HUES6 (cell line): ENCODE results near the gene RHBDL2.
"Not testable (repeated sequence)": the region's sequence is repeated elsewhere in the genome, so short reads cannot be mapped to it uniquely, and the experiment has no call there.

Source experiments
- H3K27ac ChIP-seq: 2 replicates; pipeline ENCODE4 v1.7.0; 2013; ENCODE audit warnings: low read depth, mild to moderate bottlenecking, low read length, inconsistent platforms
- H3K27me3 ChIP-seq: 2 replicates; pipeline ENCODE4 v1.6.1; 2013; ENCODE audit warnings: low read length; ENCODE audit not compliant: control insufficient read depth, insufficient read depth
- H3K36me3 ChIP-seq: 2 replicates; pipeline ENCODE4 v1.6.1; 2013; ENCODE audit warnings: low read length; ENCODE audit not compliant: control insufficient read depth, insufficient read depth
- H3K4me1 ChIP-seq: 2 replicates; pipeline ENCODE4 v1.6.1; 2013; ENCODE audit warnings: low read length; ENCODE audit not compliant: control insufficient read depth, insufficient read depth
- H3K4me3 ChIP-seq: 2 replicates; pipeline ENCODE4 v1.5.1; 2013; ENCODE audit warnings: low read depth, low read length
- H3K9ac ChIP-seq: one replicate; pipeline ENCODE4 v1.6.1; 2013; ENCODE audit warnings: mild to moderate bottlenecking, low read length
- H3K9me3 ChIP-seq: 2 replicates; pipeline ENCODE4 v1.6.1; 2013; ENCODE audit warnings: low read depth, low read length; ENCODE audit not compliant: control insufficient read depth, insufficient read depth

RHBDL2 gene, protein sequence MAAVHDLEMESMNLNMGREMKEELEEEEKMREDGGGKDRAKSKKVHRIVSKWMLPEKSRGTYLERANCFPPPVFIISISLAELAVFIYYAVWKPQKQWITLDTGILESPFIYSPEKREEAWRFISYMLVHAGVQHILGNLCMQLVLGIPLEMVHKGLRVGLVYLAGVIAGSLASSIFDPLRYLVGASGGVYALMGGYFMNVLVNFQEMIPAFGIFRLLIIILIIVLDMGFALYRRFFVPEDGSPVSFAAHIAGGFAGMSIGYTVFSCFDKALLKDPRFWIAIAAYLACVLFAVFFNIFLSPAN

DNA sequence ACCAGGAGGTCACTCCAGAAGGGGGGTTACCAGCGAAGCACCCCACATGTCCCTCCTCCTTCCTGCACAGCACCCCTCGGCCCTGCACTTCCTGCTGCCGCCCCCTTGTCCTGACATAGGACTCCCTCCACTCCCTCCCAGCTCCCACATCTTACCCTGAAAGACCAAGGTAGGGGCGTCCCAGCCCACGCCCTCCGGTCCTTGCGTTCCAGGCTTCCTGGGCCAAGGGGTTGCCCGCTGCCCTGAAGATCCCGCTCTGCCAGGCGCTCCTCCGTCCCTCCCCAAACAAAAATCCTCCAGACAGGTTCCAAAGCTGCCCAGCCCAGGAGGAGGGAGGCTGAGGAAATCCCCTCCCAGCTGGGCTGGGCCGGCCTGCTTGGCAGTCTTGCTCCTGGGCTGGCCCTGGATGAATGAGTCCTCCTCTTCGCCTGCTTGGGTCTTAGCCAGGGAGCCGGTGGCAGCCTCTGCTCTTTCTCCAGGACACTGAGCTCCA lies at the start of gene RHBDL2:
Gene RHBDL2 (minus strand): TSS at position 304 of the 493 bp plus-strand sequence. CDS start 22,618 bp downstream, outside the sequence.
- Histone ChIP-seq H3K27ac (no peak within 1 kb of the TSS), H3K36me3 (no peaks in the 10 kb centered on the region), H3K9ac (no peak within 1 kb of the TSS), H3K9me3 (no peaks in the 10 kb centered on the region), H3K27me3 (no peaks in the 10 kb centered on the region), H3K4me3 (no peak within 1 kb of the TSS), H3K4me1 (peaks cover 9% of the 10 kb centered on the region)

DNA sequence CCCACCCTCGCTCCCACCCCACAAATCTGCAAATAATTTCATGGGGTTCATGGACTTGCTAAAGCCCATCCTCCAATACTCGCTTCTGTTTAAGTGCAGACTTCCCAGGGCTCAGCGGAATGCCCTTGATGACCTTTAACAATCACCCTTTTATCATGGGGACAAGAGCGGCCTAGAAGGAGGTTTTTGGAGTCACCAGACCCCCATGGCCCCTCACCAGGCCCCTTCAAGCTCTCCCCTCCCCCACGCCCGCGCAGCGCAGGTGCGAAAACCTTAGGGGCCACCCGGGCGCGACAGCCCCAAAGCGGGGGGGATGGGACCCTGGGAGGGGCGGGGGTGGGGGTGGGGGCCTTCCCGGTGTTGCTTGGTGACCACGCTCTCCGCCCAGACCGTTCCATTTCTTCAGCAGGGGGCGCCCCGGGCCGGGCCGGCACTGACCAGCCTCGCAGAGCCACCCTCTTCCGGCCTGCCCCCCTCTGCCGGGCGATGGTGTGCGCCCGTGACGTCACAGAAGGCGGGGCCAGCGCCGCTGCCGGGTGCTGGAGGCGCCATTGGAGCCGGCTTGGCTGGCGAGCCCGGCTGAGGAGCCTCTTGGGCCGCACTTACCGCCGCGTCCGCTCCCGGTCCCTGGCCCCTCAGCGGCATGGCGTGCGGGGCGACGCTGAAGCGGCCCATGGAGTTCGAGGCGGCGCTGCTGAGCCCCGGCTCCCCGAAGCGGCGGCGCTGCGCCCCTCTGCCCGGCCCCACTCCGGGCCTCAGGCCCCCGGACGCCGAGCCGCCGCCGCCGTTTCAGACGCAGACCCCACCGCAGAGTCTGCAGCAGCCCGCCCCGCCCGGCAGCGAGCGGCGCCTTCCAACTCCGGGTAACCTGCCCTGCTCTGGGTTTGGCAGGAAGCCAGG lies 49.4 kb upstream of the RHBDL2 start, which contains the start of gene AKIRIN1:
Gene AKIRIN1 (plus strand): TSS at position 539 of the 900 bp plus-strand sequence. CDS start 105 bp downstream, at position 644.
- Histone ChIP-seq H3K4me3 (peak within 1 kb of the TSS; percentile 76), H3K9ac (peak within 1 kb of the TSS; percentile 99), H3K9me3 (no peaks in the 10 kb centered on the region), H3K4me1 (peaks cover 28% of the 10 kb centered on the region), H3K36me3 (peaks cover 39% of the 10 kb centered on the region), H3K27ac (peak within 1 kb of the TSS; percentile 99), H3K27me3 (no peaks in the 10 kb centered on the region)

DNA sequence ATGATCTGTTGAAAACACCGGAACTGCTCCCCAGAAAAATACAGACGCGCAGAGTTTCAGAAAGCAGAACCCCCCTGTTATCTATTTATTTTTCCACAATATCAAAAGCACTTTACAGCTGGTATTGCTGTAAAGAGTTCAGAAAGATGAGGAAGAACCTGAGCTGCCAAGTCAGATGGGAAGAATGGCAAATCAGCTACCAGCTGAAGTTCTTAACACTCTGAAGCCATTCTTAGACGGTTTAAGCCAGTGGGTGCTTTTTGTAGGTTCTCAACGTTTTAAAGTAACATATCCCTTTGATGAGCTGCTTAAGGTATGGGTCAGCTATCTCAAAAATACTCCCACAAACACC lies 48.7 kb upstream of the RHBDL2 start:
- H3K9me3 ChIP-seq = no peaks in the 10 kb centered on the region
- H3K4me1 ChIP-seq = peaks cover 34% of the 10 kb centered on the region
- H3K9ac ChIP-seq = peak overlapping the region; percentile 71
- H3K27me3 ChIP-seq = no peaks in the 10 kb centered on the region
- peak overlapping the region; percentile 99 for H3K27ac ChIP-seq
- H3K4me3 ChIP-seq = peak overlapping the region; percentile 76
- peaks cover 33% of the 10 kb centered on the region for H3K36me3 ChIP-seq

DNA sequence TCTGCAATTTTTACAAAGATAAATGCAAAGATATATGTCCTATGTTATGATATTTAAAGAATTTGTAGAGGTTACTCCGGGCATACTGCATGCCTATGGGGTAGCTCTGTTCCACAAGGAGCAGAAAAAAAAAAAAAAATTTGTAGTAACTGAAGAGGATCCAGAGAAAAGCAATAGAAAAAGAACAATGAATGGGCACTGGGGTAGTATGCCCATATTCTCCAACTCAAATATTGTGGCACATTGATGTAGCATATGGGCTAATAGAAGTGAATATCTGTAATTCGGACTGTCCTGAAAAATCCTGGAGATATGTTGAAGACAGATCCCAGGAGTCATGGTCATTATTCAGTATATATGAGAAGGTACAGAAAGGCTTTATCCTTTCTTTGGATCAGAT lies 48.3 kb upstream of the RHBDL2 start:
- Histone ChIP-seq H3K27ac (peak overlapping the region; percentile 99), H3K4me3 (peak overlapping the region; percentile 76), H3K27me3 (no peaks in the 10 kb centered on the region), H3K9ac (peak overlapping the region; percentile 71), H3K9me3 (no peaks in the 10 kb centered on the region), H3K4me1 (peaks cover 35% of the 10 kb centered on the region), H3K36me3 (peaks cover 29% of the 10 kb centered on the region)

DNA sequence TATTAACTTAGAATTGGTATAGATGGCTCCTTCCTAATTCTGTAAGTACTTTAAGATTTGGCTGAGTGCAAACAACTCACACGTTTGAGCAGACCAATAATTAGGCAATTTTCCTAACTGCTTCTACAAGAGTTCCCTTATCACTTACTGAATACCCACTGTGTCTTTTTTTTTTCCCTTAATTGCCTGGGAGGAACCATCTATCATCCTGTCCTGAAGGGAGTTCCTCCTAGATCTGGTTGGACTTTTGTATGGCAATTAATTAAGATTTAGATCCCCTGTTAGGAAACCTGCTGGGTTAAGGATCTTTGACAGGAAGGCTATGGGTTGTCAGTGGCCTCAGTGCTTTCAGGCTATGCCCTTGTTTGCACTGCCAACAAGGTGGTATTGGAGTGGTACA lies 37.8 kb upstream of the RHBDL2 start:
- not testable (repeated sequence) for H3K27me3 ChIP-seq, H3K9ac ChIP-seq, H3K4me3 ChIP-seq, H3K4me1 ChIP-seq, H3K36me3 ChIP-seq, H3K27ac ChIP-seq
- peaks cover 13% of the 10 kb centered on the region for H3K9me3 ChIP-seq

DNA sequence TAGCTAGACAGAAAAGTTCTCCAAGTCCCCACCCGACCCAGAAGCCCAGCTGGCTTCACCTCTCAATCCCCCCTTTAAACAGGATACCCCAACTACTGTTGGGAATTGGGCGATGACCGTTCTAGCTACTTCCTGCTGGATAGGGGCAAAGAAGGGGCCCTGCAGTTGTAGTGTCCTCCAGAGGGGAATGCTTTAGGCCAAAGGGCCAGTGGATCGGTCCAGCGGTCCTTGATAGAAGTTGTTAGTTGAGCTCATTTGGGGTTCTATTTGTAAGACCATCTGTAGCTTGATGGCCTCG lies 36.6 kb upstream of the RHBDL2 start:
- H3K27me3 ChIP-seq, H3K27ac ChIP-seq, H3K4me3 ChIP-seq, H3K36me3 ChIP-seq, H3K9ac ChIP-seq, H3K4me1 ChIP-seq: not testable (repeated sequence)
- peaks cover 13% of the 10 kb centered on the region for H3K9me3 ChIP-seq

DNA sequence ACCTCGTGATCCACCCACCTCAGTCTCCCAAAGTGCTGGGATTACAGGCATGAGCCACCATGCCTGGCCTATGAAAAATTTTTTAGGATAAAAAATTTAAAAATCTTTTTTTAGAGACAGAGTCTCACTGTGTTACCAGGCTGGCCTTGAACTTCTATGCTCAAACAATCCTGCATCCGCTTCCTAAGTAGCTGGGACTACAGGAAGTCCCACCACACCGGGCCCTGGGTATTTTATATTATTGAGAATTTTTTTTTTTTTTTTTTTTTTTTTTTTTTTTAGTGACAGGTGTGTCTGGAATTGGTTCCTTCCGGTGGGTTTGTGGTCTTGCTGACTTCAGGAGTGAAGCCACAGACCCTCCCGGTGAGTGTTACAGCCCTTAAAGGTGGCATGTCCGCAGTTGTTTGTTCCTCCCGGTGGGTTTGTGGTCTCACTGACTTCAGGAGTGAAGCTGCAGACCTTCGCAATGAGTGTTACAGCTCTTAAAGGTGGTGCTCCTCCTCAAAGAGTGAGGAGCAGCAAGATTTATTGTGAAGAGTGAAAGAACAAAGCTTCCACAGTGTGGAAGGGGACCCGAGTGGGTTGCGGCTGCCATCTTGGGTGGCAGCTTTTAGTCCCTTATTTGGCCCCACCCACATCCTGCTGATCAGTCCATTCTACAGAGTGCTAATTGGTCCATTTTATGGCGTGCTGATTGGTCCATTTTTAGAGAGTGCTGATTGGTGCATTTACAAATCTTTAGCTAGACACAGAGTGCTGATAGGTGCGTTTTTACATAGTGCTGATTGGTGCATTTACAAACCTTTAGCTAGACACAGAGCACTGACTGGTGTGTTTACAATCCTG lies 36.0 kb upstream of the RHBDL2 start:
- peaks cover 13% of the 10 kb centered on the region for H3K9me3 ChIP-seq
- H3K4me1 ChIP-seq, H3K27ac ChIP-seq, H3K27me3 ChIP-seq, H3K4me3 ChIP-seq, H3K9ac ChIP-seq, H3K36me3 ChIP-seq: not testable (repeated sequence)

DNA sequence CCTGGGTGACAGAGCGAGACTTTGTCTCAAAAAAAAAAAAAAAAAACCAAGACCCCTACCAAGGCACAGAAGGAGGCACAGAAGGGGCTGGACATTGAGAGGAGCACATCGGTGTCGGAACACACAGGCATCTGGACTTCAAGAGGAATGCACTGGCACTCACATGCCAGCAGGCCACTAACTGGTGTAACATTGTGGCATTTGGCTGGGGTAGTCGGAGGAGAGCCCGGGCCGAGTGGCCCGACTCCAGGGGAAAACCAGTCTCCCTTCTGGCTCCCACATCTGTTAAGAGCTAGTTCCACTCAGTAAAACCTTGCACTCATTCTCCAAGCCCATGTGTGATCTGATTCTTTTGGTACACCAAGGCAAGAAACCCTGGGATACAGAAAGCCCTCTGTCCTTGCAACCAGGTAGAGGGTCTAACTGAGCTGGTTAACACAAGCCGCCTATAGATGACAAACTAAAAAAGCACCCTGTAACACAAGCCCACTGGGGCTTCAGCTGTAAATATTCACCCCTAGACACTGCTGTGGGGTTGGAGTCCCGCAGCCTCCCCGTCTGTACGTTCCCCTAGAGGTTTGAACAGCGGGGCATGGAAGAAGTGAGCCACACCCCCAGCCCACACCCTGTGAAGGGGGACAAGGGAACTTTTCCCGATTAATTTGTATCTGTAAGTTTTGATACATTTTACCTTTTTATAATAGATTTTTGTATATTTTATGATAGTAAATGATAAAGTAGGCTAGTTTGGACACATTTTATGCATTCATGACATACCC lies 32.2 kb upstream of the RHBDL2 start:
- H3K9ac ChIP-seq = no peak overlapping the region
- H3K4me1 ChIP-seq = peaks cover 6% of the 10 kb centered on the region
- no peak overlapping the region for H3K27ac ChIP-seq
- no peaks in the 10 kb centered on the region for H3K27me3 ChIP-seq
- no peaks in the 10 kb centered on the region for H3K36me3 ChIP-seq
- H3K9me3 ChIP-seq = peaks cover 11% of the 10 kb centered on the region
- no peak overlapping the region for H3K4me3 ChIP-seq

DNA sequence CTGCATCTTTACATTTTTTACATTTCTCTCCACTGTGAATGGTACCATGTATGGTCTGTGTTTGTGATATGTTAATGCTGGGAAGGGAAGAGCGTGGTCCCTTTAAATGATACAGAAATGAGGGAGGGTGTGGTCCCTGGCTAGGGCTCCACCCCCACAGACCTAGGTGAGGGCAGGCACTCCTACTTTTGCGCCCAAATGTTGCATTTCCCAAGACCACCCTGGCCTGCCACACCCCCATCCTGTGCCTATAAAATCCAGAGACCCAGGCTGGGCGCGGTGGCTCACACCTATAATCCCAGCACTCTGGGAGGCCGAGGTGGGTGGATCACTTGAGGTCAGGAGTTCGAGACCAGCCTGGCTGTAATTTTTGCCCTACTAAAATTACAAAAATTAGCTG lies 31.5 kb upstream of the RHBDL2 start:
- not testable (repeated sequence) for H3K9ac ChIP-seq, H3K27me3 ChIP-seq, H3K9me3 ChIP-seq, H3K27ac ChIP-seq, H3K4me1 ChIP-seq, H3K36me3 ChIP-seq, H3K4me3 ChIP-seq

DNA sequence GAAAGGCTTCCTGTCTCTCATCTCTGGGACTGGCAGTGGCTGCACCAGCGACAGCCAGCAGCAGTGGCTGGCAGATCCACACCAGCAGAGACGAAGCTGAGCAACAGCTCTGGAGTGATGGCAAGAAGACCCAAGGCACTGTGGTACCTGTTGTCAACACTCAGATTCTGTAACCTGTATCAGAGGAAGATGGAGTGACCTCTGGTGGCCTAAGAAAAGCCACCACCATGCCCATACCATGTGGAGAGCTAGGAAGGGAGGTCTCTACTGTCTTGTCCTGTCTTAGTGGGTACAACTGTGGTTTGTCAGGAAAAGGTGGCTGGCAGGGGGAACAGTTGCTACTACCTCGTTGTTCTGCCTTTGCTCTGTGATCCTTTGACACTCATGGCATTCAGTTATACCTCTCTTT lies 22.5 kb upstream of the RHBDL2 start:
- no peak overlapping the region for H3K9ac ChIP-seq
- H3K27me3 ChIP-seq = no peaks in the 10 kb centered on the region
- H3K9me3 ChIP-seq = no peaks in the 10 kb centered on the region
- H3K27ac ChIP-seq = no peak overlapping the region
- H3K36me3 ChIP-seq = no peaks in the 10 kb centered on the region
- peaks cover 2% of the 10 kb centered on the region for H3K4me1 ChIP-seq
- H3K4me3 ChIP-seq = no peak overlapping the region
